ENCODE data around the gene FYB2.
"Not testable (repeated sequence)": the region's sequence is repeated elsewhere in the genome, so short reads cannot be mapped to it uniquely, and the experiment has no call there.

The FYB2 gene

GRCh38 chr1:56790036-56790435, 29.2 kb downstream of the FYB2 start:
- no peak for DNase-seq

- DNase-seq, result no peak
Measured at GRCh38 chr1:56788588-56788987, 30.6 kb downstream of the FYB2 start.

GRCh38 chr1:56788102-56788501, 31.1 kb downstream of the FYB2 start:
- no peak for DNase-seq

GRCh38 chr1:56787330-56787729, 31.9 kb downstream of the FYB2 start:
- DNase-seq, result no peak

GRCh38 chr1:56782773-56783172, 36.4 kb downstream of the FYB2 start:
- no peak for DNase-seq

GRCh38 chr1:56780826-56781225, 38.4 kb downstream of the FYB2 start:
- DNase-seq, result no peak

GRCh38 chr1:56780128-56780750, 39.0 kb downstream of the FYB2 start:
- DNase-seq, result no peak

- no peak for DNase-seq
Measured at GRCh38 chr1:56777972-56778371, 41.2 kb downstream of the FYB2 start.

- DNase-seq, result not testable (repeated sequence)
Measured at GRCh38 chr1:56774732-56775131, 44.5 kb downstream of the FYB2 start.

- DNase-seq, result peak; percentile 2
Measured at GRCh38 chr1:56774067-56774609, 45.1 kb downstream of the FYB2 start.

GRCh38 chr1:56773341-56774066, 45.7 kb downstream of the FYB2 start:
- DNase-seq, result no peak

- DNase-seq, result no peak
Measured at GRCh38 chr1:56771717-56772116, 47.5 kb downstream of the FYB2 start.

GRCh38 chr1:56758794-56759193, 60.4 kb downstream of the FYB2 start:
- DNase-seq, result no peak

GRCh38 chr1:56758135-56758534, 61.1 kb downstream of the FYB2 start:
- no peak for DNase-seq

- DNase-seq, result no peak
Measured at GRCh38 chr1:56755911-56756310, 63.3 kb downstream of the FYB2 start.

GRCh38 chr1:56754708-56755479, 64.3 kb downstream of the FYB2 start:
- DNase-seq, result no peak

- no peak for DNase-seq
Measured at GRCh38 chr1:56745231-56745630, 74.0 kb downstream of the FYB2 start.

GRCh38 chr1:56728964-56729363, 90.2 kb downstream of the FYB2 start:
- DNase-seq, result no peak

- DNase-seq, result no peak
Measured at GRCh38 chr1:56726706-56727105, 92.5 kb downstream of the FYB2 start.

GRCh38 chr1:56719171-56719570, 100.0 kb downstream of the FYB2 start:
- DNase-seq, result no peak

GRCh38 chr1:56715156-56715555, 104.0 kb downstream of the FYB2 start:
- no peak for DNase-seq

GRCh38 chr1:56713112-56713511, 106.1 kb downstream of the FYB2 start:
- no peak for DNase-seq

GRCh38 chr1:56712150-56712549, 107.1 kb downstream of the FYB2 start:
- DNase-seq, result no peak

- DNase-seq, result no peak
Measured at GRCh38 chr1:56710646-56711045, 108.6 kb downstream of the FYB2 start.

All from CD4-positive, alpha-beta T cell treated with Interleukin-21 for 1 hour (primary cell).